ENCODE data around the gene RAPGEF6. TPM values are rescaled to one million over a fixed set of nuclear protein-coding genes. Genes with fewer than 3 reads are reported as not detected.
"Not testable (repeated sequence)": the region's sequence is repeated elsewhere in the genome, so short reads cannot be mapped to it uniquely, and the experiment has no call there.

The RAPGEF6 gene
- total RNA-seq, 2 donors from 2014 or later, result 19.2 to 24.0 TPM

DNA sequence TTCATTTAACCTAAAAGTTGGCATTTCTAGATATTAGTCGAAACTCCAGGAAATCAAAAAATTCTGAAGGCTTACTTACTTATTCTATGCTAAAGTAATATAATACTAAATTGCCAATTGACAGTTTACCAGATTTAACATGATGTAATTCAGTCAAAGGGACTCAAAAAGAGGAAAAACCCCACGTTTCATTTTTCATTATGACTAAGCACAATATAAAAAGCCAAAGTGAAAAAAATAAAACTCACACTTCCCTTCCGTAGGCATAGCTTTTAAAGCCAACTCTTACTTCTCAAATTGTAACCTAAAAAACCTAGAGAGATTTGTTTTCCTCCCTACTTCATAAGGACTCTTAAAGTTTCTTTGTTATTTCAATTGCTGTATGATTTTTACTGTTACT is 146.6 kb downstream of the RAPGEF6 start:
- Histone ChIP-seq H3K9me3 (ENCODE audit: control insufficient read depth, low read length) (no peaks in the 10 kb centered on the region), H3K27ac (ENCODE audit: low read depth, low read length) (no peak overlapping the region), H3K4me1 (ENCODE audit: control insufficient read depth, insufficient read depth, low read length) (no peaks in the 10 kb centered on the region), H3K27me3 (ENCODE audit: control insufficient read depth, insufficient read depth, low read length, poor library complexity, severe bottlenecking) (no peaks in the 10 kb centered on the region), H3K36me3 (ENCODE audit: control insufficient read depth, insufficient read depth, low read length) (peaks cover 68% of the 10 kb centered on the region), H3K9ac (ENCODE audit: extremely low read depth, low read length, poor library complexity, severe bottlenecking) (no peak overlapping the region), H3K4me3 (ENCODE audit: low read length) (no peak overlapping the region)
- 96% methylated on average over 3 of the region's 3 CpGs; no CpG with 5 or more reads in 1 of the 2 experiments for WGBS, 2 experiments (ENCODE audit: insufficient coverage in 1 of 2, insufficient read length in 1 of 2)
- no peak for DNase-seq
- Mint-ChIP-seq H3K4me3 (no peak overlapping the region), H3K4me1 (no peaks in the 10 kb centered on the region), H3K27me3 (ENCODE audit: insufficient read depth) (no peaks in the 10 kb centered on the region), H3K36me3 (ENCODE audit: low read depth) (peaks cover 47% of the 10 kb centered on the region), H3K9me3 (no peaks in the 10 kb centered on the region), H3K27ac (no peak overlapping the region)
- no peak for TF ChIP-seq CTCF (conservative IDR thresholded peaks at IDR 0.05)

DNA sequence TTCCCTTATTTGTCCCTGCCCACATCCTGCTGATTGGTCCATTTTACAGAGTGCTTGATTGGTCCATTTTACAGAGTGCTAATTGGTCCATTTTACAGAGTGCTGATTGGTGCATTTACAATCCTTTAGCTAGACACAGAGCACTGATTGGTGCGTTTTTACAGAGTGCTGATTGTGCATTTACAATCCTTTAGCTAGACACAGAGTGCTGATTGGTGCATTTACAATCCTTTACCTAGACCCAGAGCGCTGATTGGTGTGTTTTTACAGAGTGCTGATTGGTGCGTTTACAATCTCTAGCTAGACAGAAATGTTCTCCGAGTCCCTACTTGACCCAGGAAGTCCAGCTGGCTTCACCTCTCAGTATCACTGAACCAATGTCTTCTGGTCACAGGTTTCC is 147.7 kb downstream of the RAPGEF6 start:
- peaks cover 64% of the 10 kb centered on the region for H3K36me3 ChIP-seq (ENCODE audit: control insufficient read depth, insufficient read depth, low read length)
- not testable (repeated sequence) for H3K27ac ChIP-seq (ENCODE audit: low read depth, low read length); H3K27me3 Mint-ChIP-seq (ENCODE audit: insufficient read depth); H3K9me3 ChIP-seq (ENCODE audit: control insufficient read depth, low read length); H3K9ac ChIP-seq (ENCODE audit: extremely low read depth, low read length, poor library complexity, severe bottlenecking); H3K4me3 ChIP-seq (ENCODE audit: low read length); H3K4me3 Mint-ChIP-seq; H3K4me1 Mint-ChIP-seq; H3K9me3 Mint-ChIP-seq; H3K27ac Mint-ChIP-seq; H3K27me3 ChIP-seq (ENCODE audit: control insufficient read depth, insufficient read depth, low read length, poor library complexity, severe bottlenecking); DNase-seq; H3K4me1 ChIP-seq (ENCODE audit: control insufficient read depth, insufficient read depth, low read length)
- H3K36me3 Mint-ChIP-seq (ENCODE audit: low read depth), result peaks cover 48% of the 10 kb centered on the region
- 96 to 100% methylated on average over 4 of the region's 4 CpGs for WGBS, 2 experiments (ENCODE audit: insufficient coverage in 1 of 2, insufficient read length in 1 of 2)

- H3K27ac ChIP-seq (ENCODE audit: low read depth, low read length), result no peak overlapping the region
- 87 to 100% methylated on average over 2 of the region's 2 CpGs for WGBS, 2 experiments (ENCODE audit: insufficient coverage in 1 of 2, insufficient read length in 1 of 2)
- no peak for DNase-seq
- H3K36me3 Mint-ChIP-seq (ENCODE audit: low read depth), result peaks cover 35% of the 10 kb centered on the region
- H3K27ac Mint-ChIP-seq, result no peak overlapping the region
- TF ChIP-seq CTCF (conservative IDR thresholded peaks at IDR 0.05), result no peak
- no peaks in the 10 kb centered on the region for H3K27me3 Mint-ChIP-seq (ENCODE audit: insufficient read depth)
- no peak overlapping the region for H3K9ac ChIP-seq (ENCODE audit: extremely low read depth, low read length, poor library complexity, severe bottlenecking)
- no peaks in the 10 kb centered on the region for H3K27me3 ChIP-seq (ENCODE audit: control insufficient read depth, insufficient read depth, low read length, poor library complexity, severe bottlenecking)
- peaks cover 39% of the 10 kb centered on the region for H3K36me3 ChIP-seq (ENCODE audit: control insufficient read depth, insufficient read depth, low read length)
- H3K9me3 ChIP-seq (ENCODE audit: control insufficient read depth, low read length), result no peaks in the 10 kb centered on the region
- H3K4me3 ChIP-seq (ENCODE audit: low read length), result no peak overlapping the region
- no peaks in the 10 kb centered on the region for H3K4me1 ChIP-seq (ENCODE audit: control insufficient read depth, insufficient read depth, low read length)
- H3K4me1 Mint-ChIP-seq, result peaks cover 5% of the 10 kb centered on the region
- no peak overlapping the region for H3K4me3 Mint-ChIP-seq
- no peaks in the 10 kb centered on the region for H3K9me3 Mint-ChIP-seq
These were observed 152.4 kb downstream of the RAPGEF6 start for GRCh38 chr5:131482617-131483016.

DNA sequence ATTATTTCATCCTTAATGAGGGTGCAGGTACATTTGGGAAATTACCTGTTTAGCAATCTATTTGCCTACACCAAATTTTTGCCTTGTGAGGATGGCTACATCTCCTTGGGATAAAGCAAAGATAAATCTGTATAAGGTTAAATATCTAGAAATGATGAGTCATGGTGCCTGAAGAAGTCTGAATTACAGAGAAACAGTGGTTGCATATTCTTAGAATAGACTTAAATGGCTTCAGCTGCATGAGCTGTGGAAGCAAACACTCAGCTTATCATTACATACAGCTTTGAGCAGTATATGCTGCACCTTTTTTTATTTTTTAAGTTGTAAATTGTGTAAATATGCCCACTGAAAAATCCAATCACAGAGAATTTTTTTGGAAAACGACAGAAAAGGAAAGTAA is 153.5 kb downstream of the RAPGEF6 start:
- TF ChIP-seq CTCF (conservative IDR thresholded peaks at IDR 0.05), result no peak
- H3K36me3 Mint-ChIP-seq (ENCODE audit: low read depth), result peaks cover 30% of the 10 kb centered on the region

More for the DNA sequence above, 153.5 kb downstream of the RAPGEF6 start:
- H3K4me3 ChIP-seq (ENCODE audit: low read length), result no peak overlapping the region
- H3K4me1 ChIP-seq (ENCODE audit: control insufficient read depth, insufficient read depth, low read length), result no peaks in the 10 kb centered on the region
- Mint-ChIP-seq H3K4me3 (no peak overlapping the region), H3K27me3 (ENCODE audit: insufficient read depth) (no peaks in the 10 kb centered on the region), H3K4me1 (peaks cover 5% of the 10 kb centered on the region), H3K9me3 (no peaks in the 10 kb centered on the region), H3K27ac (no peak overlapping the region)
- H3K36me3 ChIP-seq (ENCODE audit: control insufficient read depth, insufficient read depth, low read length), result peaks cover 33% of the 10 kb centered on the region
- DNase-seq, result no peak
- H3K9ac ChIP-seq (ENCODE audit: extremely low read depth, low read length, poor library complexity, severe bottlenecking), result no peak overlapping the region
- H3K27me3 ChIP-seq (ENCODE audit: control insufficient read depth, insufficient read depth, low read length, poor library complexity, severe bottlenecking), result no peaks in the 10 kb centered on the region
- H3K27ac ChIP-seq (ENCODE audit: low read depth, low read length), result no peak overlapping the region
- H3K9me3 ChIP-seq (ENCODE audit: control insufficient read depth, low read length), result no peaks in the 10 kb centered on the region
- WGBS, 2 experiments (ENCODE audit: insufficient coverage in 1 of 2, insufficient read length in 1 of 2), result 100% methylated on average over 1 of the region's 1 CpG; no CpG with 5 or more reads in 1 of the 2 experiments

All from endodermal cell (in vitro differentiated cells).